Measurements from ENCODE around the gene CFAP92.

Gene CFAP92

DNA sequence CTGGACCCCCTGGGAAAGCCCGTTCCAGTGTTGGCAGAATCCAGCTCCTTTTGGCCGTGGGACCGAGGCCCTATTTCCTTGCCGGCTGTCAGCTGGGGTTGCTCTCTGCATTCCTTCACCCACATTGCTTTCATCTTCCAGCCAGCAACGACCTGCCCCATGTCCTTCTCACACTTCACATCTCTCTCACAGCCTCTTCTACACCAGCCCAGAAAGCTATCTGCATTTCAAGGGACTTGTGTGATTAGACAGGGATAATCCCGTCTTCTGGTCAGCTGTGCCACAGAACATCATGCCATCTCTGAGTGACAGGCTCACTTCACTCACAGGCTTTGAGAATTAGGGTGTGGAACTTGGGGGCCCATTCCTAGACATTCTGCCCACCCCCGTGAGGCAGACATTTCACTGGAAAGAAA lies 23.6 kb upstream of the CFAP92 start:
- TF ChIP-seq, protein P1, sequence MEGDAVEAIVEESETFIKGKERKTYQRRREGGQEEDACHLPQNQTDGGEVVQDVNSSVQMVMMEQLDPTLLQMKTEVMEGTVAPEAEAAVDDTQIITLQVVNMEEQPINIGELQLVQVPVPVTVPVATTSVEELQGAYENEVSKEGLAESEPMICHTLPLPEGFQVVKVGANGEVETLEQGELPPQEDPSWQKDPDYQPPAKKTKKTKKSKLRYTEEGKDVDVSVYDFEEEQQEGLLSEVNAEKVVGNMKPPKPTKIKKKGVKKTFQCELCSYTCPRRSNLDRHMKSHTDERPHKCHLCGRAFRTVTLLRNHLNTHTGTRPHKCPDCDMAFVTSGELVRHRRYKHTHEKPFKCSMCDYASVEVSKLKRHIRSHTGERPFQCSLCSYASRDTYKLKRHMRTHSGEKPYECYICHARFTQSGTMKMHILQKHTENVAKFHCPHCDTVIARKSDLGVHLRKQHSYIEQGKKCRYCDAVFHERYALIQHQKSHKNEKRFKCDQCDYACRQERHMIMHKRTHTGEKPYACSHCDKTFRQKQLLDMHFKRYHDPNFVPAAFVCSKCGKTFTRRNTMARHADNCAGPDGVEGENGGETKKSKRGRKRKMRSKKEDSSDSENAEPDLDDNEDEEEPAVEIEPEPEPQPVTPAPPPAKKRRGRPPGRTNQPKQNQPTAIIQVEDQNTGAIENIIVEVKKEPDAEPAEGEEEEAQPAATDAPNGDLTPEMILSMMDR (IDR thresholded peaks at IDR 0.05): no peak

DNA sequence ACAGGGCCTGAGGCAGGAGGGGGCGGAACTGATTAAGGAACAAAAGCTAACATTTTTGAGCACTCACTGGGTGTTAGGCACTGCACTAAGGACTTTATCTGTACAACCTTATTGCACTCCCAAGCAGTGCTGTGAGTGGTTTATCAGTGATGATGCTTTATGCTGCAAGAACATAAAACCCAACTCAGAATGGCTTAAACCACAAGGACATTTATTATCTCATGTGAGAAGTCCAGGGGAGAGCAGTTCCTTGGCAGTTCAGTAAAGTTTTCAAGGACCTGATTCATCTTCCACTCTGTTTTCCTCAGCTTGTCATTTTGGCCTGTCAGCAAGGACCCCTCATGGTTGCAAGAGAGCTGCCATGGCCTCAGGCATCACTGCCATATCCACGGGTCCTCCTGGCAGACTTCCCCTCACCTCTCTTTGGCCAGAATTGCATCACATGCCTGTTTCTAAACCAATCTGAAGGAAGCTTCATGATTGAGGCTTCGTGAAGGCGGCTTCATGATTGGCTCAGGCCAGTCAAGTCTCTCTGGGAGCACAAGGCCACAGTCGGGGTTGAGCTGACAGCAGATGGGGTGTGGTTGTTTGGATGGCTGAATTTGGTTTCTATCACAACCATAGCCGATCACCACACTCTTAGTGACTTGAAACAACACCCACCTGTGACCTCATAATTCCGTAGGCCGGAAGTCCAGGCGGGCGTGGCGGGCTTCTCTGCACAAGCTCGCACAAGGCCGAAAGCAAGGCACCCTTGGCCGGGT lies 23.0 kb upstream of the CFAP92 start:
- TF ChIP-seq, protein P1 (IDR thresholded peaks at IDR 0.05): no peak

DNA sequence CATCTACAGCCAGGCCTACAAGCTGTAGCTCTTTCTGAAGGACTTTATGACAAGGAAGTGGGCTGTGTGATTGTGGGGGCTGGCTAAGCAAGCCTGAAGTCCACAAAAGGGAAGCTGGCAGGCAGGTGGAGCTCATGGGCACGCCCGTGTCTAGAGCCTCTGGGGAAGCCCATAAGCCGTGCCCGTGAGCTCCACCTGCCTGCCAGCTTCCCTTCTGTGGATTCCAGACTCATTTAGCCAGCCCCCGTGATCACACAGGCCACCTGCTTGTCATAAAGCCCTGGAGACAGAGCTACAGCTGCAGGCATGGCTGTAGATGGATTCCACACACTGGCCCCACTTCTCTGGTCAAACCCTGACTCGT lies 22.5 kb upstream of the CFAP92 start:
- TF ChIP-seq, protein P1 (IDR thresholded peaks at IDR 0.05): no peak

DNA sequence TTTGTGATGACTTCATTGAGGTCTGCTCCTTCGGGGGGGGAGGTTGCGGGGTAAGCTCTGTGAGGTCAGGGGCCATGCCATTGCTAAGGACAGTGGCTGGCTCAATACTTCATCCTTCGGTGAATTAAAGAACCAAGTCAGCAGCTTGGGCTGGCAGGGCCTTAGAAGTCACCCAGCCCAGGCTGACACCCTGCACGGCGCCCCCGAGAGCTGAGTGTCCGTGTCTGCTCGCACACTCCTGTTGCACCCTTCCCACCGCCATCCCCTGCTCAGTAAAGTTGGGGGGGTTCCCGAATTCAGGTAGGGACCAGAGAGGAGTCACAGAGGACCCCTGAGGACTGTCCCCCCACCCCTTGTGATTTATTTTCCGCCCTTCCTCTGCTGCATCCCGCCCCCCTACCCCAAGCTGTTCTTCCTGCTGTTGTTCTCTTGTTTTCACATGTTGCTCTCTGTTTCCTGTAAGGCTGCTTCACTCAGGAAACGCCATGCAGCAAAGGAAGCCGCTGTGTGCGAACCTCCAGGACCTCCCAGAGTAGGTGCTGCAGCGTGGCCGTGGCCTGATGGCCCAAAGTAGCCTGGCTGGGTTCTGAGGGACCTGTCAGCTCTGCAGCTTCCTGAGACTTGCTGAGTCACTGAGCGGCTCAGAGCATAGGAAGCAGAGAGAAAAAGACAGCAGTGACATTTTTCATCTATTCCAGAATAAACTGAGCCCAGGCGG lies 21.7 kb upstream of the CFAP92 start:
- TF ChIP-seq, protein P1 (IDR thresholded peaks at IDR 0.05): no peak

DNA sequence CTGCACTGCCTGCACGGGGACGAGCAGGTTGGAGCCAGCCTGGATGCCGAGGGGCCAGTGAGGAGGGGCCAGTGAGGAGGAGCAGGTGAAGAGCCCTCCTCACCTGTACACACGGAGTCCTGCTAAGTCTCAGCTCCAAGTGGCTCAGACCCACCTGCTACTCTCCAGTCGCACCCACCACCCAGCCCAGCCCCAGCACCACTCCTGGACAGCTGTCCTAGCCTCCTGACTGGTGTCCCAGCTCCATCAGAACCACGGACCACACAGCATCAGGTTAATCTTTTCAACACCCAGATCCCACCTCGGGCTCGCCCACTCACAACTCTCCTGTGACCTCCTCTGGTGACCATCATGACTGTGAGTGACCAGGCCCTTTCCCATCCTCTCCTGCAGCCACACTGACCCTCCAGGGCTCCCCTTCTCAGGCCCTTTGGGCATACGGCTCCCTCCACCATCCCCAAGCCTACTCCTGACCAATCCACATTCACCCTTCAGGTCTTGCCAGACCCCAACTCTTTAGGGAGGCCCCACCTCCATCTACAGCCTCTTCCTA lies 21.0 kb upstream of the CFAP92 start:
- TF ChIP-seq, protein P1 (IDR thresholded peaks at IDR 0.05): no peak

DNA sequence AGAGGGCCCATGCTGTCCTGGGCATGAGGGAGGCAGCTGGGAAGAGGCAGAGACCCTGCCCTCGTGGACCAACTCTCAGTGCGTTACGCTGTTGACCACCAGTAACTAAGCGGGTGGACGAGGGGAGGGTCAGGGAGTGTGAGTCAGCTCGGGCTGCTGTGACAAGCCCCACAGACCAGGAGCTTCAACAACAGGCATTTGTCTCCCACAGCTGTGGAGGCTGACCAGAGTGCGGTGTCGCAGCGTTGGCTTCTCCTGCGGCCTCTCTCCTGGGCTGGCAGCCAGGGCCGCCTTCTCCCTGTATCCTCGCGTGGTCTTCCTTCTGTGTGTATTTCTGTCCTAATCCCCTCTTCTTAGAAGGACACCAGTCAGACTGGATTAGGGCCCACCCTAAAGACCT lies 20.3 kb upstream of the CFAP92 start:
- TF ChIP-seq, protein P1 (IDR thresholded peaks at IDR 0.05): no peak

DNA sequence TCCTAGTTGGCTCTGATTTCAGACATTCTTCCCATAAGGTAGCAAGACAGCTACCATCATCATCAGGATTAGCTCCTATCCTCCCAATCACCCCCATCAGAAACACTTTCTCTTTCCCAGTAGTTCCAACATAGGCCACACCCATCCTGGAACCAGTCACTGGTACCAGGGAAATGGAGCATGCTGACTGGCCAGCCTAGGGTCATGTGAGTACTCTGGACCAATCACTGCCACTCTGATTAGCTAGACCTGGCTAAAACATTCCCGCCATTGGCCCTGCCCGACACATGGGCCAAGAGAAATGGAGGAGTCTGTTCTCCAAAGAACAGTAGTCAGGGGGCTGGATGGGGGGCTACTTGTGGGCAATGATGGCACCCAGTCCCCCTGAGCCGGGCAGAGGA lies 19.6 kb upstream of the CFAP92 start:
- TF ChIP-seq, protein P1 (IDR thresholded peaks at IDR 0.05): no peak
